ENCODE data around the gene DAGLA. TPM values are rescaled to one million over a fixed set of nuclear protein-coding genes. Genes with fewer than 3 reads are reported as not detected.

The DAGLA gene
- total RNA-seq, 1 donor from 2014 or later: 5.5 TPM

GRCh38 chr11:61750631-61751273 lies 70.6 kb downstream of the DAGLA start:
- ATAC-seq: no peak
- intact Hi-C loops (cut with micrococcal nuclease): no loop called here
- no peak for DNase-seq

GRCh38 chr11:61751384-61751783 lies 71.2 kb downstream of the DAGLA start:
- intact Hi-C loops (cut with micrococcal nuclease): no loop called here
- ATAC-seq (no peak), DNase-seq (no peak)

- DNase-seq: peak; percentile 75
- intact Hi-C loops (cut with micrococcal nuclease): no loop called here
Observed at GRCh38 chr11:61752117-61752924, 72.1 kb downstream of the DAGLA start, which contains the start of gene MYRF. Gene MYRF, plus strand, starts transcription at chr11:61752636. Its CDS starts 109 bp downstream, at chr11:61752745.

GRCh38 chr11:61752925-61753521 lies 72.8 kb downstream of the DAGLA start:
- no peak for ATAC-seq
- intact Hi-C loops (cut with micrococcal nuclease): no loop called here

More at GRCh38 chr11:61752117-61752924, 72.1 kb downstream of the DAGLA start, which contains the start of gene MYRF:
- ATAC-seq: peak; percentile 56

GRCh38 chr11:61753672-61754071 lies 73.5 kb downstream of the DAGLA start:
- ATAC-seq (no peak), DNase-seq (no peak)
- intact Hi-C loops (cut with micrococcal nuclease): no loop called here

More at GRCh38 chr11:61752925-61753521, 72.8 kb downstream of the DAGLA start:
- no peak for DNase-seq

GRCh38 chr11:61754534-61755482 lies 74.6 kb downstream of the DAGLA start:
- ATAC-seq: no peak
- no peak for DNase-seq
- intact Hi-C loops (cut with micrococcal nuclease): no loop called here

- DNase-seq: no peak
- ATAC-seq: no peak
- intact Hi-C loops (cut with micrococcal nuclease): no loop called here
Observed at GRCh38 chr11:61756147-61756451, 75.9 kb downstream of the DAGLA start.

GRCh38 chr11:61756452-61757212 lies 76.4 kb downstream of the DAGLA start:
- intact Hi-C loops (cut with micrococcal nuclease): no loop called here
- no peak for DNase-seq
- ATAC-seq: no peak

- ATAC-seq (no peak), DNase-seq (no peak)
- intact Hi-C loops (cut with micrococcal nuclease): no loop called here
Observed at GRCh38 chr11:61757213-61757862, 77.1 kb downstream of the DAGLA start.

GRCh38 chr11:61760946-61761345 lies 80.8 kb downstream of the DAGLA start:
- no peak for DNase-seq
- intact Hi-C loops (cut with micrococcal nuclease): no loop called here
- ATAC-seq: no peak

- ATAC-seq: no peak
- DNase-seq: no peak
- intact Hi-C loops (cut with micrococcal nuclease): no loop called here
Observed at GRCh38 chr11:61761440-61762222, 81.4 kb downstream of the DAGLA start.

GRCh38 chr11:61762223-61762615 lies 82.0 kb downstream of the DAGLA start:
- intact Hi-C loops (cut with micrococcal nuclease): no loop called here
- ATAC-seq: no peak

GRCh38 chr11:61762798-61763197 lies 82.6 kb downstream of the DAGLA start:
- intact Hi-C loops (cut with micrococcal nuclease): no loop called here
- no peak for DNase-seq
- ATAC-seq: no peak

More at GRCh38 chr11:61762223-61762615, 82.0 kb downstream of the DAGLA start:
- DNase-seq: no peak

- DNase-seq (no peak), ATAC-seq (no peak)
- intact Hi-C loops (cut with micrococcal nuclease): no loop called here
Observed at GRCh38 chr11:61763930-61764605, 83.9 kb downstream of the DAGLA start.

GRCh38 chr11:61764606-61765260 lies 84.5 kb downstream of the DAGLA start:
- intact Hi-C loops (cut with micrococcal nuclease): no loop called here
- ATAC-seq: peak; percentile 42
- no peak for DNase-seq

- intact Hi-C loops (cut with micrococcal nuclease): no loop called here
Observed at GRCh38 chr11:61765550-61766253, 85.5 kb downstream of the DAGLA start.

More at GRCh38 chr11:61765550-61766253, 85.5 kb downstream of the DAGLA start:
- ATAC-seq: no peak
- no peak for DNase-seq
